ENCODE results near the gene COX19. TPM values are rescaled to one million over a fixed set of nuclear protein-coding genes. Genes with fewer than 3 reads are reported as not detected.

Gene COX19
- total and polyA plus RNA-seq, 2 of the 13 experiments (the other 11 are each of a cell fraction or from before 2014, with no cell fraction given): 11.5 to 21.7 TPM

DNA sequence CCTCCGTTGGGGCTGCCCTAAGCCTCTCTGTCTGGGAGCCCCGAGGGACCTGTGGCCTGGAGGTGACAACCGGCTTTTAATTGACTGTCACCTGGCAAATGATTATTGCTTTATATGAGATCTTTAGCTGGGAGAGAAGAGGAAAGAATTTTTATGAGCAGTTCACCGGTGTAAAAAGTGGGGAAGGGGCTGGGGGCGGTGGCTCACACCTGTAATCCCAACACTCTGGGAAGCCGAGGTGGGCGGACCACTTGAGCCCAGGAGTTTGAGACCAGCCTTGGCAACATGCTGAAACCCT, 2.6 kb upstream of the COX19 start:
- no peaks in the 10 kb centered on the region; a peak in 1 of 5 replicates for H3K27me3 ChIP-seq (ENCODE audit: control insufficient read depth in 1 of 2, insufficient read depth in 2 of 2, low read length in 2 of 2)
- peak overlapping the region in 2 of 3 experiments; percentile 8 to 56; a peak in 4 of 6 replicates for H3K4me3 ChIP-seq (replicated peaks in 1 of 3; ENCODE audit: insufficient read depth in 1 of 3, low read depth in 2 of 3, low read length in 3 of 3)
- in situ Hi-C loops (cut with HindIII; ENCODE audit: extremely low pct_ligation_motif_present, low pct_unique_long_range_greater_than_20kb): no loop called here
- ChIA-PET POLR2A (interaction anchor here (0.7 to 8.6 kb wide), 32 partner anchors 9 to 496 kb away, joined by 3 to 292 read pairs (median 6); partner anchors contain the start of genes GPER1, GPR146 and ZFAND2A), CTCF (ENCODE audit: low intra/inter-chr PET ratio, low total read pairs) (interaction anchor here (1.1 kb wide), 1 partner anchor 14 kb away, joined by 3 read pairs; no protein-coding TSS in a partner anchor)
- peak overlapping the region; percentile 79 for H3K4me2 ChIP-seq (ENCODE audit: low read depth, low read length)
- no peaks in the 10 kb centered on the region for H4K20me1 ChIP-seq (ENCODE audit: insufficient read depth, low read length)
- BruUV-seq (replicated peaks): no TSS peak
- ATAC-seq: no peak
- H2AFZ ChIP-seq (ENCODE audit: low read length): no peak overlapping the region
- WGBS (ENCODE audit: low lambda C conversion rate): 7% methylated on average over 7 of the region's 7 CpGs
- H3K9ac ChIP-seq (ENCODE audit: insufficient read depth, low read depth, low read length): peak overlapping the region; percentile 97
- H3K36me3 ChIP-seq (replicated peaks in 1 of 2; ENCODE audit: control insufficient read depth in 1 of 2, insufficient read depth in 2 of 2, low read length in 2 of 2): peaks cover 0 to 1% of the 10 kb centered on the region in 2 experiments; a peak in 2 of 5 replicates
- H3K9me3 ChIP-seq (ENCODE audit: low read length): no peaks in the 10 kb centered on the region
- H3K79me2 ChIP-seq (ENCODE audit: insufficient read depth, low read length): peaks cover 55% of the 10 kb centered on the region
- no peak for DNase-seq (ENCODE audit: low spot score)
- peak overlapping the region; percentile 100 for H3K27ac ChIP-seq (ENCODE audit: extremely low read length, insufficient read depth, low read length)
- intact Hi-C loops (cut with micrococcal nuclease; ENCODE audit: unreplicated experiment): no loop called here
- FAIRE-seq: no peak
- H3K4me1 ChIP-seq (ENCODE audit: insufficient read depth, low read length): peaks cover 73% of the 10 kb centered on the region
- no peak for TF ChIP-seq ZFP36L2 (CRISPR knock-in tag; IDR thresholded peaks at IDR 0.05)
- no peak for TF ChIP-seq ZNF24 (IDR thresholded peaks at IDR 0.05)
- no peak for TF ChIP-seq ZSCAN21 (CRISPR knock-in tag; IDR thresholded peaks at IDR 0.05; ENCODE audit: borderline replicate concordance)
- no peak for TF ChIP-seq ZFP36 (IDR thresholded peaks at IDR 0.05; ENCODE audit: borderline replicate concordance, low read depth, low read length, partially characterized antibody)
- TF ChIP-seq HMG20A (CRISPR knock-in tag; IDR thresholded peaks at IDR 0.05; ENCODE audit: borderline replicate concordance): no peak
- TF ChIP-seq RAD21 (CRISPR knock-in tag; IDR thresholded peaks at IDR 0.05): peak; percentile 6; the same call in 1 of the 2 replicates
- no peak for TF ChIP-seq ZNF264 (CRISPR knock-in tag; IDR thresholded peaks at IDR 0.05)
- 0 out of 2 replicates have a peak, but pooled peaks have one; percentile 31 for TF ChIP-seq ZNF674 (CRISPR knock-in tag; IDR thresholded peaks at IDR 0.05; ENCODE audit: low read depth)
- no peak for TF ChIP-seq ETV6 (CRISPR knock-in tag; conservative IDR thresholded peaks at IDR 0.05)
- TF ChIP-seq CBX5 (CRISPR knock-in tag; IDR thresholded peaks at IDR 0.05; ENCODE audit: borderline replicate concordance): no peak
- TF ChIP-seq, protein P1, sequence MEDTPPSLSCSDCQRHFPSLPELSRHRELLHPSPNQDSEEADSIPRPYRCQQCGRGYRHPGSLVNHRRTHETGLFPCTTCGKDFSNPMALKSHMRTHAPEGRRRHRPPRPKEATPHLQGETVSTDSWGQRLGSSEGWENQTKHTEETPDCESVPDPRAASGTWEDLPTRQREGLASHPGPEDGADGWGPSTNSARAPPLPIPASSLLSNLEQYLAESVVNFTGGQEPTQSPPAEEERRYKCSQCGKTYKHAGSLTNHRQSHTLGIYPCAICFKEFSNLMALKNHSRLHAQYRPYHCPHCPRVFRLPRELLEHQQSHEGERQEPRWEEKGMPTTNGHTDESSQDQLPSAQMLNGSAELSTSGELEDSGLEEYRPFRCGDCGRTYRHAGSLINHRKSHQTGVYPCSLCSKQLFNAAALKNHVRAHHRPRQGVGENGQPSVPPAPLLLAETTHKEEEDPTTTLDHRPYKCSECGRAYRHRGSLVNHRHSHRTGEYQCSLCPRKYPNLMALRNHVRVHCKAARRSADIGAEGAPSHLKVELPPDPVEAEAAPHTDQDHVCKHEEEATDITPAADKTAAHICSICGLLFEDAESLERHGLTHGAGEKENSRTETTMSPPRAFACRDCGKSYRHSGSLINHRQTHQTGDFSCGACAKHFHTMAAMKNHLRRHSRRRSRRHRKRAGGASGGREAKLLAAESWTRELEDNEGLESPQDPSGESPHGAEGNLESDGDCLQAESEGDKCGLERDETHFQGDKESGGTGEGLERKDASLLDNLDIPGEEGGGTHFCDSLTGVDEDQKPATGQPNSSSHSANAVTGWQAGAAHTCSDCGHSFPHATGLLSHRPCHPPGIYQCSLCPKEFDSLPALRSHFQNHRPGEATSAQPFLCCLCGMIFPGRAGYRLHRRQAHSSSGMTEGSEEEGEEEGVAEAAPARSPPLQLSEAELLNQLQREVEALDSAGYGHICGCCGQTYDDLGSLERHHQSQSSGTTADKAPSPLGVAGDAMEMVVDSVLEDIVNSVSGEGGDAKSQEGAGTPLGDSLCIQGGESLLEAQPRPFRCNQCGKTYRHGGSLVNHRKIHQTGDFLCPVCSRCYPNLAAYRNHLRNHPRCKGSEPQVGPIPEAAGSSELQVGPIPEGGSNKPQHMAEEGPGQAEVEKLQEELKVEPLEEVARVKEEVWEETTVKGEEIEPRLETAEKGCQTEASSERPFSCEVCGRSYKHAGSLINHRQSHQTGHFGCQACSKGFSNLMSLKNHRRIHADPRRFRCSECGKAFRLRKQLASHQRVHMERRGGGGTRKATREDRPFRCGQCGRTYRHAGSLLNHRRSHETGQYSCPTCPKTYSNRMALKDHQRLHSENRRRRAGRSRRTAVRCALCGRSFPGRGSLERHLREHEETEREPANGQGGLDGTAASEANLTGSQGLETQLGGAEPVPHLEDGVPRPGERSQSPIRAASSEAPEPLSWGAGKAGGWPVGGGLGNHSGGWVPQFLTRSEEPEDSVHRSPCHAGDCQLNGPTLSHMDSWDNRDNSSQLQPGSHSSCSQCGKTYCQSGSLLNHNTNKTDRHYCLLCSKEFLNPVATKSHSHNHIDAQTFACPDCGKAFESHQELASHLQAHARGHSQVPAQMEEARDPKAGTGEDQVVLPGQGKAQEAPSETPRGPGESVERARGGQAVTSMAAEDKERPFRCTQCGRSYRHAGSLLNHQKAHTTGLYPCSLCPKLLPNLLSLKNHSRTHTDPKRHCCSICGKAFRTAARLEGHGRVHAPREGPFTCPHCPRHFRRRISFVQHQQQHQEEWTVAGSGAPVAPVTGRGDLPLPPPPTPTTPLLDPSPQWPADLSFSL (CRISPR knock-in tag; IDR thresholded peaks at IDR 0.05): 0 out of 2 replicates have a peak, but pooled peaks have one; percentile 1
- TF ChIP-seq ZNF12 (CRISPR knock-in tag; IDR thresholded peaks at IDR 0.05): no peak
- no peak for TF ChIP-seq ZBTB20 (CRISPR knock-in tag; IDR thresholded peaks at IDR 0.05; ENCODE audit: borderline replicate concordance, low read depth)
- TF ChIP-seq FLYWCH1 (CRISPR knock-in tag; IDR thresholded peaks at IDR 0.05): no peak
- TF ChIP-seq ZNF766 (CRISPR knock-in tag; IDR thresholded peaks at IDR 0.05; ENCODE audit: borderline replicate concordance): no peak
- TF ChIP-seq PHF20 (CRISPR knock-in tag; IDR thresholded peaks at IDR 0.05): no peak; the same call in 1 of the 2 replicates
- TF ChIP-seq, protein P2, sequence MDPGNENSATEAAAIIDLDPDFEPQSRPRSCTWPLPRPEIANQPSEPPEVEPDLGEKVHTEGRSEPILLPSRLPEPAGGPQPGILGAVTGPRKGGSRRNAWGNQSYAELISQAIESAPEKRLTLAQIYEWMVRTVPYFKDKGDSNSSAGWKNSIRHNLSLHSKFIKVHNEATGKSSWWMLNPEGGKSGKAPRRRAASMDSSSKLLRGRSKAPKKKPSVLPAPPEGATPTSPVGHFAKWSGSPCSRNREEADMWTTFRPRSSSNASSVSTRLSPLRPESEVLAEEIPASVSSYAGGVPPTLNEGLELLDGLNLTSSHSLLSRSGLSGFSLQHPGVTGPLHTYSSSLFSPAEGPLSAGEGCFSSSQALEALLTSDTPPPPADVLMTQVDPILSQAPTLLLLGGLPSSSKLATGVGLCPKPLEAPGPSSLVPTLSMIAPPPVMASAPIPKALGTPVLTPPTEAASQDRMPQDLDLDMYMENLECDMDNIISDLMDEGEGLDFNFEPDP (CRISPR knock-in tag; conservative IDR thresholded peaks at IDR 0.05): no peak
